HG02759 (cell line): Measurements from ENCODE around the gene MXRA7.

ENCODE experiments used
- ATAC-seq: cut with Tn5 transposase; IDR thresholded peaks from one replicate; pipeline ENCODE4 v1.9.1; 2021; ENCODE audit warnings: mild to moderate bottlenecking, moderate library complexity; ENCODE audit not compliant: unreplicated experiment

Gene MXRA7

GRCh38 chr17:76696763-76697701, 13.7 kb downstream of the MXRA7 start:
- ATAC-seq = no peak

- no peak for ATAC-seq
Measured at GRCh38 chr17:76695059-76695831, 15.5 kb downstream of the MXRA7 start.

GRCh38 chr17:76691379-76692191, 19.2 kb downstream of the MXRA7 start:
- ATAC-seq = no peak

- no peak for ATAC-seq
Measured at GRCh38 chr17:76690596-76691280, 20.0 kb downstream of the MXRA7 start.

- no peak for ATAC-seq
Measured at GRCh38 chr17:76689859-76690258, 20.9 kb downstream of the MXRA7 start.

- ATAC-seq = no peak
Measured at GRCh38 chr17:76688165-76688622, 22.6 kb downstream of the MXRA7 start.

GRCh38 chr17:76687298-76688164, 23.2 kb downstream of the MXRA7 start:
- ATAC-seq = no peak

- no peak for ATAC-seq
Measured at GRCh38 chr17:76686538-76687297, 24.0 kb downstream of the MXRA7 start.

- no peak for ATAC-seq
Measured at GRCh38 chr17:76685846-76686245, 24.9 kb downstream of the MXRA7 start.

- no peak for ATAC-seq
Measured at GRCh38 chr17:76685366-76685765, 25.4 kb downstream of the MXRA7 start.

GRCh38 chr17:76684756-76685155, 26.0 kb downstream of the MXRA7 start:
- no peak for ATAC-seq

- ATAC-seq = no peak
Measured at GRCh38 chr17:76683921-76684745, 26.6 kb downstream of the MXRA7 start.

GRCh38 chr17:76683011-76683755, 27.6 kb downstream of the MXRA7 start:
- ATAC-seq = no peak

- ATAC-seq = no peak
Measured at GRCh38 chr17:76682296-76682695, 28.5 kb downstream of the MXRA7 start.

- ATAC-seq = no peak
Measured at GRCh38 chr17:76681222-76682137, 29.3 kb downstream of the MXRA7 start.

- ATAC-seq = no peak
Measured at GRCh38 chr17:76679239-76679638, 31.5 kb downstream of the MXRA7 start.
